GM12878 (cell line): ENCODE measurements around the gene LYPD4. TPM values are rescaled to one million over a fixed set of nuclear protein-coding genes. Genes with fewer than 3 reads are reported as not detected.

ENCODE experiments used
- ASH2L ChIP-seq: fragments of 300-600, 200-600 bp; sonication (generic); IDR thresholded peaks from 2 replicates; pipeline ENCODE4 v1.6.1; 2017; ENCODE audit warnings: low read depth, mild to moderate bottlenecking, borderline replicate concordance
- CBX3 ChIP-seq: fragments of 200-600 bp; sonication (generic); IDR thresholded peaks from 2 replicates; pipeline ENCODE4 v1.6.1; 2016; ENCODE audit warnings: low read depth, borderline replicate concordance
- EED ChIP-seq: sonication (generic); IDR thresholded peaks from 2 replicates; pipeline ENCODE4 v1.6.1; 2016; ENCODE audit warnings: antibody characterized with exemption, low read depth
- ETV6 ChIP-seq, 2 experiments: fragments of 450-650 bp in 1 of 2; IDR thresholded peaks in 1 of 2; conservative IDR thresholded peaks in 1 of 2; 2 replicates each; pipeline ENCODE4 v1.6.1; 2014; ENCODE audit warnings: antibody characterized with exemption in 1 of 2, borderline replicate concordance in 1 of 2, low read depth in 1 of 2, mild to moderate bottlenecking in 1 of 2, moderate library complexity in 1 of 2
- EZH2 ChIP-seq: IDR thresholded peaks from 2 replicates; pipeline ENCODE4 v1.6.1; 2012; ENCODE audit warnings: low read depth, mild to moderate bottlenecking, control low read depth, inconsistent platforms, low read length, borderline replicate concordance; ENCODE audit not compliant: control insufficient read depth
- GABPA ChIP-seq: IDR thresholded peaks from 2 replicates; pipeline ENCODE4 v1.6.1; 2014; ENCODE audit warnings: antibody characterized with exemption, low read depth, mild to moderate bottlenecking, inconsistent platforms
- HSF1 ChIP-seq: fragments of 150-350 bp; IDR thresholded peaks from 2 replicates; pipeline ENCODE4 v1.6.1; 2014; ENCODE audit warnings: mild to moderate bottlenecking, low read depth, low read length
- IRF4 ChIP-seq: IDR thresholded peaks from 2 replicates; pipeline ENCODE4 v1.6.1; 2011; ENCODE audit warnings: low read depth, low read length
- MXI1 ChIP-seq: fragments of 150-350 bp; IDR thresholded peaks from 2 replicates; pipeline ENCODE4 v1.6.1; 2011; ENCODE audit warnings: low read depth, mild to moderate bottlenecking, inconsistent platforms, low read length, improper control_type of control experiment
- NFYA ChIP-seq: IDR thresholded peaks from 2 replicates; pipeline ENCODE4 v1.6.1; 2011; ENCODE audit warnings: low read depth, mild to moderate bottlenecking, low read length, improper control_type of control experiment, borderline replicate concordance
- NFYB ChIP-seq: IDR thresholded peaks from 2 replicates; pipeline ENCODE4 v1.6.1; 2011; ENCODE audit warnings: low read depth, mild to moderate bottlenecking, low read length, improper control_type of control experiment, moderate library complexity; ENCODE audit not compliant: insufficient read depth
- NR2C2 ChIP-seq: IDR thresholded peaks from 2 replicates; pipeline ENCODE4 v1.6.1; 2011; ENCODE audit warnings: borderline replicate concordance, low read depth; ENCODE audit not compliant: control insufficient read depth, insufficient read length
- POLR2AphosphoS5 ChIP-seq: IDR thresholded peaks from 2 replicates; pipeline ENCODE4 v1.6.1; 2011; ENCODE audit warnings: mild to moderate bottlenecking, low read length, inconsistent platforms
- RAD21 ChIP-seq: IDR thresholded peaks from 2 replicates; pipeline ENCODE4 v1.6.1; 2011; ENCODE audit warnings: mild to moderate bottlenecking, low read depth, low read length, moderate library complexity; ENCODE audit not compliant: insufficient read depth
- RBBP5 ChIP-seq: fragments of 200-600 bp; sonication (generic); conservative IDR thresholded peaks from 2 replicates; pipeline ENCODE4 v1.6.1; 2016
- RCOR1 ChIP-seq: conservative IDR thresholded peaks from 2 replicates; pipeline ENCODE4 v1.6.1; 2012; ENCODE audit warnings: low read depth, low read length, improper control_type of control experiment
- SP1 ChIP-seq: IDR thresholded peaks from one replicate; pipeline ENCODE4 v1.6.1; 2011; ENCODE audit warnings: low read depth, low read length
- SREBF2 ChIP-seq: IDR thresholded peaks from 2 replicates; pipeline ENCODE4 v1.6.1; 2012; ENCODE audit warnings: mild to moderate bottlenecking, low read length
- TAF1 ChIP-seq: IDR thresholded peaks from 2 replicates; pipeline ENCODE4 v1.6.1; 2011; ENCODE audit warnings: mild to moderate bottlenecking, low read depth, low read length, borderline replicate concordance
- ZNF217 ChIP-seq: fragments of 450-650 bp; IDR thresholded peaks from 2 replicates; pipeline ENCODE4 v1.6.1; 2017; ENCODE audit warnings: antibody characterized with exemption, mild to moderate bottlenecking
- ZZZ3 ChIP-seq: IDR thresholded peaks from 2 replicates; pipeline ENCODE4 v1.6.1; 2011; ENCODE audit warnings: low read depth; ENCODE audit not compliant: control insufficient read depth, insufficient read length
- polyA plus RNA-seq, 11 experiments: library from polyadenylated mRNA; depleted of rRNA in 4 of 11; unstranded in 6 of 11; stranded (reverse) in 5 of 11; fragments of >200 nt; fragmentation: Nextera tagmentation in 4 of 11; fragmentation: Illumina TruSeq in 1 of 11; extraction: Ambion mirVana in 4 of 11; extraction: Trizol in 1 of 11; gene quantifications; 1 replicate in 1 of 11; 2 replicates in 10 of 11; pipeline versions ENCODE4 v1.2.1 to v1.2.3, GENCODE V29; 2011 to 2016; ENCODE audit warnings: inconsistent platforms in 2 of 11, missing spikeins in 2 of 11, low read depth in 1 of 11
- total RNA-seq, 4 experiments: library from RNA; depleted of rRNA in 3 of 4; stranded (reverse); fragments of >200 nt in 3 of 4; fragmentation: Illumina TruSeq in 1 of 4; extraction: Trizol in 1 of 4; gene quantifications; 2 replicates each; pipeline versions ENCODE4 v1.2.1 to v1.2.3, GENCODE V29; 2013 to 2021
- TF ChIP-seq, protein P1 (sequence below): fragments of 450-650 bp; IDR thresholded peaks from 2 replicates; pipeline ENCODE4 v1.6.1; 2017; ENCODE audit warnings: mild to moderate bottlenecking, moderate library complexity

Gene LYPD4
- total and polyA plus RNA-seq, 10 of the 15 experiments (the other 5 are each of a cell fraction or from before 2014, with no cell fraction given): not detected

GRCh38 chr19:41886761-41887710 is 42.6 kb upstream of the LYPD4 start (continued):
- TF ChIP-seq RAD21 (no peak), MXI1 (peak; percentile 49; the same call in 1 of the 2 replicates), RBBP5 (no peak), HSF1 (no peak), SREBF2 (no peak), EZH2 (no peak), CBX3 (no peak), NR2C2 (no peak), IRF4 (0 out of 2 replicates have a peak, but pooled peaks have one; percentile 17), NFYB (no peak), GABPA (peak; percentile 75; the same call in 1 of the 2 replicates), ASH2L (no peak), ZZZ3 (no peak), ETV6 (conservative IDR thresholded peaks at IDR 0.05 in 1 of 2, IDR thresholded peaks at IDR 0.05 in 1 of 2; ENCODE audit: borderline replicate concordance in 1 of 2, low read depth in 1 of 2) (peak in 1 of 2 experiments; percentile 62; a peak in 1 of 4 replicates), NFYA (no peak), ZNF217 (no peak), TAF1 (no peak; the same call in 1 of the 2 replicates), POLR2AphosphoS5 (peak; percentile 83), RCOR1 (no peak), EED (no peak; the same call in 1 of the 2 replicates), SP1 (peak; percentile 80)
- TF ChIP-seq, protein P1, sequence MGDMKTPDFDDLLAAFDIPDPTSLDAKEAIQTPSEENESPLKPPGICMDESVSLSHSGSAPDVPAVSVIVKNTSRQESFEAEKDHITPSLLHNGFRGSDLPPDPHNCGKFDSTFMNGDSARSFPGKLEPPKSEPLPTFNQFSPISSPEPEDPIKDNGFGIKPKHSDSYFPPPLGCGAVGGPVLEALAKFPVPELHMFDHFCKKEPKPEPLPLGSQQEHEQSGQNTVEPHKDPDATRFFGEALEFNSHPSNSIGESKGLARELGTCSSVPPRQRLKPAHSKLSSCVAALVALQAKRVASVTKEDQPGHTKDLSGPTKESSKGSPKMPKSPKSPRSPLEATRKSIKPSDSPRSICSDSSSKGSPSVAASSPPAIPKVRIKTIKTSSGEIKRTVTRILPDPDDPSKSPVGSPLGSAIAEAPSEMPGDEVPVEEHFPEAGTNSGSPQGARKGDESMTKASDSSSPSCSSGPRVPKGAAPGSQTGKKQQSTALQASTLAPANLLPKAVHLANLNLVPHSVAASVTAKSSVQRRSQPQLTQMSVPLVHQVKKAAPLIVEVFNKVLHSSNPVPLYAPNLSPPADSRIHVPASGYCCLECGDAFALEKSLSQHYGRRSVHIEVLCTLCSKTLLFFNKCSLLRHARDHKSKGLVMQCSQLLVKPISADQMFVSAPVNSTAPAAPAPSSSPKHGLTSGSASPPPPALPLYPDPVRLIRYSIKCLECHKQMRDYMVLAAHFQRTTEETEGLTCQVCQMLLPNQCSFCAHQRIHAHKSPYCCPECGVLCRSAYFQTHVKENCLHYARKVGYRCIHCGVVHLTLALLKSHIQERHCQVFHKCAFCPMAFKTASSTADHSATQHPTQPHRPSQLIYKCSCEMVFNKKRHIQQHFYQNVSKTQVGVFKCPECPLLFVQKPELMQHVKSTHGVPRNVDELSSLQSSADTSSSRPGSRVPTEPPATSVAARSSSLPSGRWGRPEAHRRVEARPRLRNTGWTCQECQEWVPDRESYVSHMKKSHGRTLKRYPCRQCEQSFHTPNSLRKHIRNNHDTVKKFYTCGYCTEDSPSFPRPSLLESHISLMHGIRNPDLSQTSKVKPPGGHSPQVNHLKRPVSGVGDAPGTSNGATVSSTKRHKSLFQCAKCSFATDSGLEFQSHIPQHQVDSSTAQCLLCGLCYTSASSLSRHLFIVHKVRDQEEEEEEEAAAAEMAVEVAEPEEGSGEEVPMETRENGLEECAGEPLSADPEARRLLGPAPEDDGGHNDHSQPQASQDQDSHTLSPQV: no peak
